HCT116 (cell line): ENCODE data around the gene KSR2. TPM values are rescaled to one million over a fixed set of nuclear protein-coding genes. Genes with fewer than 3 reads are reported as not detected.

Source experiments
- ATAC-seq: fragments of 200-7000 bp; cut with Tn5 transposase; 2 replicates; pipeline ENCODE4 v1.9.1; 2020; ENCODE audit warnings: mild to moderate bottlenecking, moderate library complexity
- BruUV-seq: library from RNA; stranded (reverse); fragments of 400-500 nt; replicated peaks from 2 replicates; lab custom pipeline; 2021; lab: Mats Ljungman, UMichigan
- CTCF ChIA-PET: fragments of 300-600 bp; sonication (Branson Sonifier 250); formaldehyde crosslinking; loops from one replicate; lab custom pipeline; 2021; ENCODE audit warnings: antibody characterized with exemption; lab: Charles Lee
- POLR2A ChIA-PET: fragments of 300-600, 350-600 bp; sonication (Branson Sonifier 250); formaldehyde crosslinking; loops from one replicate; lab custom pipeline; 2021; ENCODE audit warnings: antibody characterized with exemption; lab: Charles Lee
- RAD21 ChIA-PET, 2 experiments: fragments of 300-600 bp; sonication (Branson Sonifier 250); formaldehyde crosslinking; loops; one replicate each; lab custom pipeline; 2023; ENCODE audit warnings: low total read pairs in 2 of 2; ENCODE audit not compliant: uncharacterized antibody in 2 of 2, unreplicated experiment in 2 of 2, low non-redundant PET in 1 of 2; lab: Charles Lee
- DNase-seq: peaks from one replicate; pipeline ENCODE4 v3.0.0-alpha.2; 2010; ENCODE audit warnings: low read depth, low spot score
- H2AFZ ChIP-seq: fragments of 200-600 bp; shearing (Covaris generic), sonication (generic); 2 replicates; pipeline ENCODE4 v1.6.1; 2017; ENCODE audit warnings: low read depth, mixed run types, mixed read lengths, antibody characterized with exemption, low read length; ENCODE audit not compliant: poor library complexity, severe bottlenecking
- H3K27ac ChIP-seq: 2 replicates; pipeline ENCODE4 v1.5.1; 2012; ENCODE audit warnings: low read depth, low read length
- H3K27me3 ChIP-seq: fragments of 200-600 bp; sonication (generic); 2 replicates; pipeline ENCODE4 v1.6.1; 2016; ENCODE audit warnings: mixed run types, low read length, mixed read lengths; ENCODE audit not compliant: insufficient read depth
- H3K36me3 ChIP-seq, 2 experiments: fragments of 200-500 bp in 1 of 2; fragments of 200-600 bp in 1 of 2; sonication (Bioruptor generic) in 1 of 2; sonication (generic) in 1 of 2; 2 replicates each; pipeline versions ENCODE4 v1.5.1 to v1.6.1; 2014 to 2016; ENCODE audit warnings: low read length in 2 of 2, inconsistent platforms in 1 of 2, mixed read lengths in 1 of 2, mixed run types in 1 of 2; ENCODE audit not compliant: insufficient read depth in 2 of 2, control insufficient read depth in 1 of 2
- H3K4me1 ChIP-seq, 2 experiments: fragments of 200-600 bp in 1 of 2; sonication (generic) in 1 of 2; 2 replicates each; pipeline versions ENCODE4 v1.5.1 to v1.6.1; 2012 to 2017; ENCODE audit warnings: low read length in 2 of 2, inconsistent platforms in 1 of 2, mild to moderate bottlenecking in 1 of 2, mixed read lengths in 1 of 2, mixed run types in 1 of 2, moderate library complexity in 1 of 2; ENCODE audit not compliant: insufficient read depth in 2 of 2, control insufficient read depth in 1 of 2
- H3K4me2 ChIP-seq: fragments of 200-600 bp; sonication (generic); 2 replicates; pipeline ENCODE4 v1.6.1; 2017; ENCODE audit warnings: mixed run types, low read length, mixed read lengths
- H3K4me3 ChIP-seq, 2 experiments: fragments of 200-600 bp in 1 of 2; sonication (generic) in 1 of 2; replicated peaks in 1 of 2; 2 replicates each; pipeline ENCODE4 v1.5.1; 2011 to 2016; ENCODE audit warnings: low read length in 2 of 2, control low read depth in 1 of 2, low read depth in 1 of 2, mild to moderate bottlenecking in 1 of 2, mixed read lengths in 1 of 2, mixed run types in 1 of 2
- H3K79me2 ChIP-seq: fragments of 200-600 bp; sonication (generic); 2 replicates; pipeline ENCODE4 v1.6.1; 2017; ENCODE audit warnings: mild to moderate bottlenecking, mixed run types, low read length, moderate library complexity, mixed read lengths; ENCODE audit not compliant: insufficient read depth
- H3K9ac ChIP-seq: fragments of 200-600 bp; sonication (generic); 2 replicates; pipeline ENCODE4 v1.6.1; 2016; ENCODE audit warnings: low read length, mixed read lengths
- H3K9me2 ChIP-seq: fragments of 200-600 bp; sonication (generic), shearing (Covaris generic); 2 replicates; pipeline ENCODE4 v1.6.1; 2017; ENCODE audit warnings: mixed run types, mild to moderate bottlenecking, moderate library complexity; ENCODE audit not compliant: insufficient read depth
- H3K9me3 ChIP-seq, 2 experiments: fragments of 200-500 bp in 1 of 2; fragments of 200-600 bp in 1 of 2; sonication (Bioruptor generic) in 1 of 2; sonication (generic) in 1 of 2; 2 replicates each; pipeline ENCODE4 v1.6.1; 2014 to 2017; ENCODE audit warnings: low read length in 2 of 2, mixed read lengths in 2 of 2, inconsistent platforms in 1 of 2, low read depth in 1 of 2, mild to moderate bottlenecking in 1 of 2, mixed run types in 1 of 2, moderate library complexity in 1 of 2; ENCODE audit not compliant: control insufficient read depth in 1 of 2, insufficient read depth in 1 of 2
- H4K20me1 ChIP-seq: fragments of 200-600 bp; sonication (generic), shearing (Covaris generic); 2 replicates; pipeline ENCODE4 v1.6.1; 2017; ENCODE audit warnings: mixed run types, mild to moderate bottlenecking, moderate library complexity; ENCODE audit not compliant: insufficient read depth
- CEBPB ChIP-seq: IDR thresholded peaks from 2 replicates; pipeline ENCODE4 v1.6.1; 2012; ENCODE audit warnings: low read depth
- EGR1 ChIP-seq: IDR thresholded peaks from 2 replicates; pipeline ENCODE4 v1.6.1; 2012; ENCODE audit warnings: low read depth
- EZH2 ChIP-seq: fragments of 200-600 bp; sonication (generic); IDR thresholded peaks from 2 replicates; pipeline ENCODE4 v1.6.1; 2017; ENCODE audit warnings: antibody characterized with exemption, mixed run types
- FOSL1 ChIP-seq: IDR thresholded peaks from 2 replicates; pipeline ENCODE4 v1.6.1; 2012; ENCODE audit warnings: low read depth
- JUND ChIP-seq: IDR thresholded peaks from 2 replicates; pipeline ENCODE4 v1.6.1; 2012
- RAD21 ChIP-seq: IDR thresholded peaks from 2 replicates; pipeline ENCODE4 v1.6.1; 2012; ENCODE audit warnings: low read depth, mild to moderate bottlenecking
- REST ChIP-seq: IDR thresholded peaks from 2 replicates; pipeline ENCODE4 v1.6.1; 2012; ENCODE audit warnings: low read depth
- TCF7L2 ChIP-seq: IDR thresholded peaks from 2 replicates; pipeline ENCODE4 v1.7.0; 2011; ENCODE audit warnings: borderline replicate concordance, inconsistent platforms; ENCODE audit not compliant: insufficient read depth, insufficient read length; ENCODE audit errors: extremely low read depth
- ZBTB33 ChIP-seq: IDR thresholded peaks from 2 replicates; pipeline ENCODE4 v1.6.1; 2011; ENCODE audit warnings: mild to moderate bottlenecking, low read length, moderate library complexity; ENCODE audit not compliant: insufficient replicate concordance; ENCODE audit errors: extremely low read depth
- ZFX ChIP-seq: fragments of 450-650 bp; IDR thresholded peaks from 2 replicates; pipeline ENCODE4 v1.6.1; 2017
- ZNF274 ChIP-seq: fragments of 200-500 bp; sonication (Bioruptor generic); IDR thresholded peaks from 2 replicates; pipeline ENCODE4 v1.6.1; 2014; ENCODE audit warnings: mild to moderate bottlenecking, low read depth, low read length, inconsistent platforms
- intact Hi-C: fragments of 100-400 bp; cut with micrococcal nuclease; formaldehyde crosslinking; loops from 2 replicates; pipeline ENCODE4 v1.10.0; 2022
- total RNA-seq: library from RNA; stranded (reverse); gene quantifications from one replicate; pipeline ENCODE4 v1.2.1, GENCODE V29; 2021; ENCODE audit not compliant: unreplicated experiment
- TF ChIP-seq, protein P1 (sequence below): IDR thresholded peaks from 2 replicates; pipeline ENCODE4 v1.6.1; 2012
- TF ChIP-seq, protein P2 (sequence below), 3 experiments: fragments of 200-600 bp in 1 of 3; sonication (generic) in 1 of 3; IDR thresholded peaks in 2 of 3; conservative IDR thresholded peaks in 1 of 3; 2 replicates each; pipeline ENCODE4 v1.5.1; 2012 to 2017; ENCODE audit warnings: low read depth in 2 of 3, low read length in 2 of 3, antibody characterized with exemption in 1 of 3, borderline replicate concordance in 1 of 3, control low read depth in 1 of 3, mild to moderate bottlenecking in 1 of 3, mixed read lengths in 1 of 3, mixed run types in 1 of 3, moderate library complexity in 1 of 3; ENCODE audit not compliant: insufficient read depth in 1 of 3

Gene KSR2
- total RNA-seq, 1 experiment from 2014 or later: 10.1 TPM

DNA sequence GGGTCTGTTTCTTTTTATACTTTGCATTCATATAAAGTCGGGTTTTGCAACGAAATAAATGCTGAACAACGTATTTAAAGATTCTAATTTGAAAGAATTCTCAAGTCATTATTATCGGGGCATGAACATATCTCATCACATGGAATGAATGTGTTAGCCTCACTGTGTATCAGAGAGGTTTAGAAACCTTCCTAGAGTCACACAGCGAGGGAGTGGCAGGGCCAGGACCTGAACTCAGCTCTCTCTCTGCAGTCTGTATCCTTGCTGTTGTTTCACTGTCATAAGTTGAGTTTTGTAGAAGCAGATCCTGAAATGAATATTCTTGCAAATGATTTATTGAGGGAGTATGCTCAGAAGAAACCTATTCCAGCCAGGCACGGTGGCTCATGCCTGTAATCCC is 398.2 kb downstream of the KSR2 start:
- ChIA-PET CTCF (no interaction called here), RAD21 (no interaction called here), POLR2A (no interaction called here)
- no peaks in the 10 kb centered on the region for H3K36me3 ChIP-seq
- no peaks in the 10 kb centered on the region for H3K4me1 ChIP-seq
- no peak overlapping the region for H3K4me3 ChIP-seq
- BruUV-seq: no TSS peak
- no peak overlapping the region for H3K4me2 ChIP-seq
- no peak for TF ChIP-seq RAD21
- no peak for TF ChIP-seq REST
- TF ChIP-seq ZNF274: no peak
- TF ChIP-seq TCF7L2: no peak
- no peak for TF ChIP-seq CEBPB
- no peak for TF ChIP-seq ZFX
- TF ChIP-seq EGR1: no peak
- TF ChIP-seq, protein P1, sequence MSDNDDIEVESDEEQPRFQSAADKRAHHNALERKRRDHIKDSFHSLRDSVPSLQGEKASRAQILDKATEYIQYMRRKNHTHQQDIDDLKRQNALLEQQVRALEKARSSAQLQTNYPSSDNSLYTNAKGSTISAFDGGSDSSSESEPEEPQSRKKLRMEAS: no peak
- no peak for TF ChIP-seq EZH2
- TF ChIP-seq JUND: no peak
- no peak for TF ChIP-seq ZBTB33
- TF ChIP-seq, protein P2, sequence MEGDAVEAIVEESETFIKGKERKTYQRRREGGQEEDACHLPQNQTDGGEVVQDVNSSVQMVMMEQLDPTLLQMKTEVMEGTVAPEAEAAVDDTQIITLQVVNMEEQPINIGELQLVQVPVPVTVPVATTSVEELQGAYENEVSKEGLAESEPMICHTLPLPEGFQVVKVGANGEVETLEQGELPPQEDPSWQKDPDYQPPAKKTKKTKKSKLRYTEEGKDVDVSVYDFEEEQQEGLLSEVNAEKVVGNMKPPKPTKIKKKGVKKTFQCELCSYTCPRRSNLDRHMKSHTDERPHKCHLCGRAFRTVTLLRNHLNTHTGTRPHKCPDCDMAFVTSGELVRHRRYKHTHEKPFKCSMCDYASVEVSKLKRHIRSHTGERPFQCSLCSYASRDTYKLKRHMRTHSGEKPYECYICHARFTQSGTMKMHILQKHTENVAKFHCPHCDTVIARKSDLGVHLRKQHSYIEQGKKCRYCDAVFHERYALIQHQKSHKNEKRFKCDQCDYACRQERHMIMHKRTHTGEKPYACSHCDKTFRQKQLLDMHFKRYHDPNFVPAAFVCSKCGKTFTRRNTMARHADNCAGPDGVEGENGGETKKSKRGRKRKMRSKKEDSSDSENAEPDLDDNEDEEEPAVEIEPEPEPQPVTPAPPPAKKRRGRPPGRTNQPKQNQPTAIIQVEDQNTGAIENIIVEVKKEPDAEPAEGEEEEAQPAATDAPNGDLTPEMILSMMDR (IDR thresholded peaks at IDR 0.05 in 2 of 3, conservative IDR thresholded peaks at IDR 0.05 in 1 of 3; ENCODE audit: borderline replicate concordance in 1 of 3, insufficient read depth in 1 of 3, low read depth in 2 of 3, low read length in 2 of 3): no peak
- no peak for TF ChIP-seq FOSL1
- no peak overlapping the region for H2AFZ ChIP-seq
- no peaks in the 10 kb centered on the region for H3K79me2 ChIP-seq
- H3K9me3 ChIP-seq: no peaks in the 10 kb centered on the region
- no peak overlapping the region for H3K9ac ChIP-seq
- H3K27ac ChIP-seq: no peak overlapping the region
- ATAC-seq: no peak
- no peaks in the 10 kb centered on the region for H3K9me2 ChIP-seq
- DNase-seq: no peak
- H4K20me1 ChIP-seq: no peaks in the 10 kb centered on the region
- H3K27me3 ChIP-seq: no peaks in the 10 kb centered on the region
- intact Hi-C loops: no loop called here
